Measurements from ENCODE around the gene RAB23. TPM values are rescaled to one million over a fixed set of nuclear protein-coding genes. Genes with fewer than 3 reads are reported as not detected.

Gene RAB23
- total and polyA plus RNA-seq, 3 experiments from 2014 or later, result 1.0 to 4.7 (median 4.3) TPM

- Histone ChIP-seq H3K4me1 (ENCODE audit: insufficient read depth, low read length) (no peaks in the 10 kb centered on the region), H3K36me3 (ENCODE audit: insufficient read depth, low read length) (no peaks in the 10 kb centered on the region), H3K27me3 (ENCODE audit: insufficient read depth, low read length, poor library complexity, severe bottlenecking) (no peaks in the 10 kb centered on the region), H3K4me3 (ENCODE audit: low read length) (no peak overlapping the region), H3K27ac (ENCODE audit: low read depth, low read length) (no peak overlapping the region), H3K9me3 (ENCODE audit: low read length) (no peaks in the 10 kb centered on the region)
- CTCF ChIA-PET, result no interaction called here
- no peak overlapping the region for H3K27ac Mint-ChIP-seq
- no peak for DNase-seq
- POLR2A ChIA-PET, result no interaction called here
- H3K9me3 Mint-ChIP-seq, result no peaks in the 10 kb centered on the region
- peaks cover 0 to 2% of the 10 kb centered on the region in 2 donors for H3K27me3 Mint-ChIP-seq
- H3K4me1 Mint-ChIP-seq, result no peaks in the 10 kb centered on the region
- H3K4me3 Mint-ChIP-seq, result no peak overlapping the region
- no peaks in the 10 kb centered on the region for H3K36me3 Mint-ChIP-seq
Measured at GRCh38 chr6:57261926-57262325, 39.8 kb upstream of the RAB23 start.

- ChIA-PET POLR2A (no interaction called here), CTCF (no interaction called here)
- Mint-ChIP-seq H3K4me1 (no peaks in the 10 kb centered on the region), H3K27me3 (peaks cover 0 to 4% of the 10 kb centered on the region in 2 donors), H3K9me3 (no peaks in the 10 kb centered on the region), H3K27ac (no peak overlapping the region), H3K4me3 (no peak overlapping the region), H3K36me3 (no peaks in the 10 kb centered on the region)
- no peaks in the 10 kb centered on the region for H3K4me1 ChIP-seq (ENCODE audit: insufficient read depth, low read length)
- no peaks in the 10 kb centered on the region for H3K27me3 ChIP-seq (ENCODE audit: insufficient read depth, low read length, poor library complexity, severe bottlenecking)
- DNase-seq, result no peak
- H3K36me3 ChIP-seq (ENCODE audit: insufficient read depth, low read length), result no peaks in the 10 kb centered on the region
- H3K9me3 ChIP-seq (ENCODE audit: low read length), result no peaks in the 10 kb centered on the region
- H3K4me3 ChIP-seq (ENCODE audit: low read length), result no peak overlapping the region
- no peak overlapping the region for H3K27ac ChIP-seq (ENCODE audit: low read depth, low read length)
Measured at GRCh38 chr6:57259064-57259463, 37.0 kb upstream of the RAB23 start.

- no peaks in the 10 kb centered on the region for H3K36me3 ChIP-seq (ENCODE audit: insufficient read depth, low read length)
- H3K4me1 Mint-ChIP-seq, result no peaks in the 10 kb centered on the region
- H3K4me3 ChIP-seq (ENCODE audit: low read length), result no peak overlapping the region
- no peaks in the 10 kb centered on the region for H3K36me3 Mint-ChIP-seq
- no peaks in the 10 kb centered on the region for H3K9me3 Mint-ChIP-seq
- no peak overlapping the region for H3K27ac Mint-ChIP-seq
- ChIA-PET CTCF (no interaction called here), POLR2A (no interaction called here)
- no peaks in the 10 kb centered on the region for H3K4me1 ChIP-seq (ENCODE audit: insufficient read depth, low read length)
- peaks cover 0 to 4% of the 10 kb centered on the region in 2 donors for H3K27me3 Mint-ChIP-seq
- DNase-seq, result no peak
- H3K27me3 ChIP-seq (ENCODE audit: insufficient read depth, low read length, poor library complexity, severe bottlenecking), result no peaks in the 10 kb centered on the region
- H3K27ac ChIP-seq (ENCODE audit: low read depth, low read length), result no peak overlapping the region
- H3K4me3 Mint-ChIP-seq, result no peak overlapping the region
- no peaks in the 10 kb centered on the region for H3K9me3 ChIP-seq (ENCODE audit: low read length)
Measured at GRCh38 chr6:57257911-57258541, 35.9 kb upstream of the RAB23 start.

- H3K9me3 Mint-ChIP-seq, result no peaks in the 10 kb centered on the region
- POLR2A ChIA-PET, result no interaction called here
- Histone ChIP-seq H3K9me3 (ENCODE audit: low read length) (no peaks in the 10 kb centered on the region), H3K27me3 (ENCODE audit: insufficient read depth, low read length, poor library complexity, severe bottlenecking) (no peaks in the 10 kb centered on the region), H3K27ac (ENCODE audit: low read depth, low read length) (no peak overlapping the region), H3K4me1 (ENCODE audit: insufficient read depth, low read length) (no peaks in the 10 kb centered on the region), H3K36me3 (ENCODE audit: insufficient read depth, low read length) (no peaks in the 10 kb centered on the region), H3K4me3 (ENCODE audit: low read length) (no peak overlapping the region)
- H3K27me3 Mint-ChIP-seq, result peaks cover 0 to 2% of the 10 kb centered on the region in 2 donors
- no peaks in the 10 kb centered on the region for H3K36me3 Mint-ChIP-seq
- H3K27ac Mint-ChIP-seq, result no peak overlapping the region
- no peaks in the 10 kb centered on the region for H3K4me1 Mint-ChIP-seq
- CTCF ChIA-PET, result no interaction called here
- no peak for DNase-seq
- peak overlapping the region in 1 of 7 donors; percentile 10 for H3K4me3 Mint-ChIP-seq
Measured at GRCh38 chr6:57256541-57256940, 34.4 kb upstream of the RAB23 start.

- ChIA-PET CTCF (no interaction called here), POLR2A (no interaction called here)
- H3K4me3 Mint-ChIP-seq, result no peak overlapping the region
- no peak for DNase-seq
- Histone ChIP-seq H3K4me3 (ENCODE audit: low read length) (no peak overlapping the region), H3K9me3 (ENCODE audit: low read length) (no peaks in the 10 kb centered on the region), H3K36me3 (ENCODE audit: insufficient read depth, low read length) (no peaks in the 10 kb centered on the region), H3K27me3 (ENCODE audit: insufficient read depth, low read length, poor library complexity, severe bottlenecking) (no peaks in the 10 kb centered on the region), H3K27ac (ENCODE audit: low read depth, low read length) (no peak overlapping the region), H3K4me1 (ENCODE audit: insufficient read depth, low read length) (no peaks in the 10 kb centered on the region)
- H3K27me3 Mint-ChIP-seq, result peaks cover 0 to 2% of the 10 kb centered on the region in 2 donors
- H3K36me3 Mint-ChIP-seq, result no peaks in the 10 kb centered on the region
- no peaks in the 10 kb centered on the region for H3K9me3 Mint-ChIP-seq
- no peaks in the 10 kb centered on the region for H3K4me1 Mint-ChIP-seq
- no peak overlapping the region for H3K27ac Mint-ChIP-seq
Measured at GRCh38 chr6:57255451-57256169, 33.5 kb upstream of the RAB23 start.

GRCh38 chr6:57254055-57254717 lies 32.1 kb upstream of the RAB23 start:
- H3K36me3 Mint-ChIP-seq, result no peaks in the 10 kb centered on the region
- no peak overlapping the region for H3K4me3 Mint-ChIP-seq
- Histone ChIP-seq H3K4me3 (ENCODE audit: low read length) (no peak overlapping the region), H3K27ac (ENCODE audit: low read depth, low read length) (no peak overlapping the region), H3K9me3 (ENCODE audit: low read length) (no peaks in the 10 kb centered on the region), H3K4me1 (ENCODE audit: insufficient read depth, low read length) (no peaks in the 10 kb centered on the region), H3K36me3 (ENCODE audit: insufficient read depth, low read length) (no peaks in the 10 kb centered on the region), H3K27me3 (ENCODE audit: insufficient read depth, low read length, poor library complexity, severe bottlenecking) (no peaks in the 10 kb centered on the region)
- no peak overlapping the region for H3K27ac Mint-ChIP-seq
- POLR2A ChIA-PET, result no interaction called here
- peaks cover 0 to 2% of the 10 kb centered on the region in 2 donors for H3K27me3 Mint-ChIP-seq
- CTCF ChIA-PET, result no interaction called here
- H3K9me3 Mint-ChIP-seq, result no peaks in the 10 kb centered on the region
- no peaks in the 10 kb centered on the region for H3K4me1 Mint-ChIP-seq
- DNase-seq, result no peak

- H3K4me3 Mint-ChIP-seq, result no peak overlapping the region
- POLR2A ChIA-PET, result no interaction called here
- no peaks in the 10 kb centered on the region for H3K36me3 ChIP-seq (ENCODE audit: insufficient read depth, low read length)
- no peak for DNase-seq
- no peaks in the 10 kb centered on the region for H3K9me3 ChIP-seq (ENCODE audit: low read length)
- H3K27me3 ChIP-seq (ENCODE audit: insufficient read depth, low read length, poor library complexity, severe bottlenecking), result no peaks in the 10 kb centered on the region
- H3K27ac Mint-ChIP-seq, result no peak overlapping the region
- no peaks in the 10 kb centered on the region for H3K9me3 Mint-ChIP-seq
- H3K27me3 Mint-ChIP-seq, result peaks cover 0 to 2% of the 10 kb centered on the region in 2 donors
- no peaks in the 10 kb centered on the region for H3K36me3 Mint-ChIP-seq
- CTCF ChIA-PET, result no interaction called here
- H3K27ac ChIP-seq (ENCODE audit: low read depth, low read length), result no peak overlapping the region
- no peaks in the 10 kb centered on the region for H3K4me1 ChIP-seq (ENCODE audit: insufficient read depth, low read length)
- no peaks in the 10 kb centered on the region for H3K4me1 Mint-ChIP-seq
- no peak overlapping the region for H3K4me3 ChIP-seq (ENCODE audit: low read length)
Measured at GRCh38 chr6:57252975-57253374, 30.9 kb upstream of the RAB23 start.

- POLR2A ChIA-PET, result no interaction called here
- Histone ChIP-seq H3K4me3 (ENCODE audit: low read length) (no peak overlapping the region), H3K9me3 (ENCODE audit: low read length) (no peaks in the 10 kb centered on the region), H3K27ac (ENCODE audit: low read depth, low read length) (no peak overlapping the region), H3K4me1 (ENCODE audit: insufficient read depth, low read length) (no peaks in the 10 kb centered on the region), H3K36me3 (ENCODE audit: insufficient read depth, low read length) (no peaks in the 10 kb centered on the region), H3K27me3 (ENCODE audit: insufficient read depth, low read length, poor library complexity, severe bottlenecking) (no peaks in the 10 kb centered on the region)
- Mint-ChIP-seq H3K36me3 (no peaks in the 10 kb centered on the region), H3K9me3 (no peaks in the 10 kb centered on the region), H3K27me3 (peaks cover 0 to 2% of the 10 kb centered on the region in 2 donors), H3K27ac (no peak overlapping the region), H3K4me3 (no peak overlapping the region), H3K4me1 (no peaks in the 10 kb centered on the region)
- CTCF ChIA-PET, result no interaction called here
- no peak for DNase-seq
Measured at GRCh38 chr6:57252137-57252536, 30.0 kb upstream of the RAB23 start.
